ENCODE data around the gene FHL3. TPM values are rescaled to one million over a fixed set of nuclear protein-coding genes. Genes with fewer than 3 reads are reported as not detected.

Gene FHL3
- total and polyA plus RNA-seq, 2 of the 4 experiments (the other 2 are of a cell fraction) = 11.5 to 27.1 TPM

- TF ChIP-seq MAZ (IDR thresholded peaks at IDR 0.05; ENCODE audit: borderline replicate concordance, low read depth, low read length) (no peak), RAD21 (IDR thresholded peaks at IDR 0.05; ENCODE audit: low read length) (no peak)
Observed at GRCh38 chr1:38029081-38029681, 23.9 kb upstream of the FHL3 start (continued).

- POLR2A ChIA-PET (ENCODE audit: unreplicated experiment) = no interaction called here
Observed at GRCh38 chr1:38028671-38029070, 23.4 kb upstream of the FHL3 start.

More at GRCh38 chr1:38028671-38029070, 23.4 kb upstream of the FHL3 start:
- no peak overlapping the region for H4K91ac ChIP-seq (ENCODE audit: insufficient read depth, low read depth, low read length)
- BruUV-seq (replicated peaks) = no TSS peak
- H3K23ac ChIP-seq (ENCODE audit: low read depth, low read length) = no peak overlapping the region
- no peaks in the 10 kb centered on the region for H3K9me3 ChIP-seq (ENCODE audit: control insufficient read depth, insufficient read depth, low read length)
- intact Hi-C loops (cut with micrococcal nuclease) = loop anchor here (5.0 kb wide), 1 partner anchor 474 kb away; no protein-coding TSS in a partner anchor
- H2AK5ac ChIP-seq (ENCODE audit: low read depth, low read length) = no peak overlapping the region
- no peaks in the 10 kb centered on the region for H3K27me3 ChIP-seq (ENCODE audit: control insufficient read depth, insufficient read depth, low read length)
- no peak overlapping the region for H3K4me3 ChIP-seq (ENCODE audit: insufficient read depth, low read depth, low read length)
- TF ChIP-seq MAFK (IDR thresholded peaks at IDR 0.05; ENCODE audit: low read depth, low read length) (no peak), FOS (IDR thresholded peaks at IDR 0.05; ENCODE audit: low read depth, low read length) (no peak), MAZ (IDR thresholded peaks at IDR 0.05; ENCODE audit: borderline replicate concordance, low read depth, low read length) (no peak), RFX5 (IDR thresholded peaks at IDR 0.05; ENCODE audit: low read depth, low read length) (no peak)
- WGBS, 2 experiments (ENCODE audit: extremely low coverage in 2 of 2, insufficient read length in 1 of 2) = no CpG with 5 or more reads among the region's 2 CpGs
- no peak overlapping the region for H2BK120ac ChIP-seq (ENCODE audit: low read depth, low read length)
- H3K36me3 ChIP-seq (ENCODE audit: control insufficient read depth, insufficient read depth, low read length) = peaks cover 18% of the 10 kb centered on the region
- dilution Hi-C loops (cut with HindIII; ENCODE audit: low sequenced_read_pairs, unreplicated experiment) = no loop called here
- H2AFZ ChIP-seq (replicated peaks; ENCODE audit: low read length, poor library complexity) = peak overlapping the region; percentile 89
- no peak overlapping the region; the same call in 1 of the 2 replicates for H3K4ac ChIP-seq (ENCODE audit: low read depth, low read length)
- no peak overlapping the region for H3K14ac ChIP-seq (replicated peaks; ENCODE audit: low read depth, low read length)
- H4K20me1 ChIP-seq (ENCODE audit: insufficient read depth, low read length) = no peaks in the 10 kb centered on the region
- ATAC-seq (ENCODE audit: low read depth) (no peak), DNase-seq (no peak)
- H3K9ac ChIP-seq (ENCODE audit: low read depth, low read length) = no peak overlapping the region
- no peak overlapping the region for H2BK20ac ChIP-seq (ENCODE audit: low read depth, low read length)
- in situ Hi-C loops (cut with MboI; ENCODE audit: low sequenced_read_pairs) = loop anchor here (5.0 kb wide), 1 partner anchor 804 kb away; no protein-coding TSS in a partner anchor
- no peak overlapping the region for H3K27ac ChIP-seq (ENCODE audit: insufficient read depth, low read length)
- H2BK15ac ChIP-seq (ENCODE audit: low read depth, low read length) = no peak overlapping the region
- H3K4me1 ChIP-seq (ENCODE audit: control insufficient read depth, insufficient read depth, low read length) = peaks cover 18% of the 10 kb centered on the region; the same call in 1 of the 2 replicates
- H2BK5ac ChIP-seq (ENCODE audit: low read depth, low read length, poor library complexity, severe bottlenecking) = no peak overlapping the region
- no peak overlapping the region for H2AK9ac ChIP-seq (replicated peaks; ENCODE audit: low read depth, low read length, poor library complexity)
- H3K4me2 ChIP-seq (ENCODE audit: low read depth, low read length) = no peak overlapping the region
- H3K79me1 ChIP-seq (ENCODE audit: low read depth in 1 of 2, low read length in 2 of 2) = no peaks in the 10 kb centered on the region
- no peak overlapping the region for H4K5ac ChIP-seq (ENCODE audit: low read depth, low read length)
- no peak overlapping the region for H3K18ac ChIP-seq (ENCODE audit: low read depth, low read length)
- no peak overlapping the region for H4K8ac ChIP-seq (ENCODE audit: low read depth in 2 of 2, low read length in 2 of 2)
- H3K56ac ChIP-seq (ENCODE audit: extremely low read depth, insufficient read depth, low read length) = no peak overlapping the region
- CTCF ChIA-PET = interaction anchor here (0.9 to 2.1 kb wide), 3 partner anchors 10 to 806 kb away, joined by 3 to 7 read pairs (median 5); no protein-coding TSS in a partner anchor
- no peaks in the 10 kb centered on the region for H3K9me1 ChIP-seq (ENCODE audit: insufficient read depth, low read length)

All from IMR-90 (cell line).